Suppressor macrophage treated with lipopolysaccharide for 4 hours (primary cell): Measurements from ENCODE around the gene FCHO2.

Experiments used
- DNase-seq: peaks from one replicate; pipeline ENCODE4 v3.0.0-alpha.2; 2020

FCHO2 gene

DNA sequence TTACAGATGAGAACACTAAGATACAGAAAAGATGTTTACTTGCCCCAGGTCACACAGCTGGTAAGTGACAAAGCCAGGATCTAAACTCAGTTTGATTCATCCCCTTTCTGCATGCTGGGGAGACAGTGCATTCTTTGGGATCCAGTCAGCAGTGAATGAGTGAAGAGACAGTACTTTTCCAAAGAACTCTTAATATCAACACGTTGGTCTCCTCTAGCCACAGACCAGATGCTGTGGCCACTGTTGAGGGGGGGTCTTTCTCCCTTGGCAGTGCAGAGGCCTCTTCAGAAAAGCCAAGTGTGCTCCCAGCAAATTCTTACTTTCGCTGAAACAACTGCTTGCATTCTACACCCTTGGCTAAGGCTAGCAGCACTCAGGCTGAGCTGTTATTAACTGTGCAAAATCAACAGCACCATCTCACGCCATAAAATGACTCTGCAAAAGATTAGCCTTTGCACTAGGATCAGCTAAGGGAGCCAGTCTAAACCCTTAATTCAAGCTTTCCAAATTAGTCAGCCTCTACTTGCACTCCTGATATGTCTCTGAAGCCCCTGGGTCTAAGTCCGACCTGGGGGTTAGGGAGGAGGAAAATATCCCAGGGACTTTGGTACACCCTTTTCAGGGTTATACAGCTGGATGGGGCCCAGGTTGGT, 159.7 kb downstream of the FCHO2 start:
- DNase-seq, result no peak

GRCh38 chr5:73116506-73116905, 160.7 kb downstream of the FCHO2 start:
- DNase-seq, result no peak

- DNase-seq, result peak; percentile 61
Observed at GRCh38 chr5:73117088-73117740, 161.4 kb downstream of the FCHO2 start.

DNA sequence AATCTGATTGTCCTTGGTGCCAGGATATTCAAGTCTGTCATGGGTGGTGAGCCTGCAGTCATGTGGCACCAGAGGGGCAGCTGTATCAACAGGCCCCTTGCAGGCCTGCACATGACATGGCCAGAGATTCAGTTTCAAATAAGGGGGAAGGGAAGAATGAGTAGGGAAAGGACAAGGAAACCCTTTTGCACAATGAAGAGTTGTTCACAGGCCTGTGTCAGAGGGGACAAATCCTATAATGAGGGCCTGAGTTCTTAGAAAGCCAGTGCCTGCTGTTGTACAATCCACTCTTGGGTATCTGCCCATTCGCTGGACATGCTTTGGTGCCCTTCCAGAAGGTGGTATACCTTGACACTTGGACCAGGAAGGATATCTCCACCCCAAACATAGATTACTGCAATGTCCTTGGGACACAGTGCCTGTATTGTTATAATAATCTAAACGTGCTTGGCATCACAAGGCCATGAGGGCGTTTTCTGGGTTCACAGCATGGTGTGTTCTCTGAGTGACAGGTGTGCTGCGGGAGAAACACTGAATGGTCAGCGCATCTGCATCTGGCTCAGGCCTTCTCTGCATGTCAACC, 162.6 kb downstream of the FCHO2 start:
- no peak for DNase-seq

- no peak for DNase-seq
Observed at GRCh38 chr5:73119451-73120157, 163.8 kb downstream of the FCHO2 start.

DNA sequence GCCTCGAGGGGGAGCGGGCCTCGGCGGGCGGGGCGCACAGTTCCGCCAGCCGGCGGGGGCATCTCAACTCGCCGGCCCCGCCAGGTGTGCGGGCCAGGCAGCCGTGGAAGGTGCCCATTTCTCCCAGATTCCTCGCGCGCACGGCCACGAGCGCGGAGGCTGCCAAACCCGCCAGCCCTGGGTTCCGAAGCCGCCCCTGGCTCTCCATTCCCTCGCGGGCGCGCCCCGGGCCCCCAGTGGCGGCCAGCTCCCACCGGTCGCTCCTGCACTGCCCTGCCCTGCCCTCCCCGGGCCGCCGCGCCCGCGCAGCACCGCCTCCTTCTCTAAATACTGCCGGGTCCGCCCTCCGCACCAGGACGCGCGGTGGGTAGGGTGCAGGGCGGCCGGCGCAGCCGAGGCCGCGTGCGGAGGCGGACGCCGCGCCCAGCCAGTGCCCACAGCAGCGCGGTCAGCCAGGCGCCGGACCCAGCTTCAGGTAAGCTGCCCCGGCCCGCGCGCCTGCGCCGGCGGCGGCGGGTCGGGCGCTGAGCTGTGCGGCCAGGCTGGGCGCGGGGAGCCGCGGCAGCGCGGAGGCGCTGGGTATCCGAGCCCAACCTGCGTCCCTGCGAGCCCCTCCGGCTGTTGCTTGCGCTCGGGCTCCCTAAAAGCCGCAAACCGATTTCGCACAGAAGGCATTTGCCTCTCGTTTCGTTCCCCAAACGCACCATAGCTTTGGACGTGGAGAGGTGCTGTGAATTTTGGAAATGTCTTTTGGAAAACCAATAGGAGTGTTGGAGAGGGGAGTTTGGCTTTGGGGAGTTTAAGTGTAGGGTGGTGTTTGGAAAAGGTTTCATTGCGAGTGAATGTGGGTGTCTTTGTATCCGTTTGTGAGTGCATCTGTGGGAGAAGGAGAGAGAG, 164.6 kb downstream of the FCHO2 start, which contains the start of gene TMEM171:
TSS of gene TMEM171 (plus strand) at position 354 of the 897 bp plus-strand sequence. CDS start 2,799 bp downstream, outside the sequence.
- DNase-seq, result peak; percentile 43

- DNase-seq, result no peak
Observed at GRCh38 chr5:73121119-73121463, 165.2 kb downstream of the FCHO2 start.

DNA sequence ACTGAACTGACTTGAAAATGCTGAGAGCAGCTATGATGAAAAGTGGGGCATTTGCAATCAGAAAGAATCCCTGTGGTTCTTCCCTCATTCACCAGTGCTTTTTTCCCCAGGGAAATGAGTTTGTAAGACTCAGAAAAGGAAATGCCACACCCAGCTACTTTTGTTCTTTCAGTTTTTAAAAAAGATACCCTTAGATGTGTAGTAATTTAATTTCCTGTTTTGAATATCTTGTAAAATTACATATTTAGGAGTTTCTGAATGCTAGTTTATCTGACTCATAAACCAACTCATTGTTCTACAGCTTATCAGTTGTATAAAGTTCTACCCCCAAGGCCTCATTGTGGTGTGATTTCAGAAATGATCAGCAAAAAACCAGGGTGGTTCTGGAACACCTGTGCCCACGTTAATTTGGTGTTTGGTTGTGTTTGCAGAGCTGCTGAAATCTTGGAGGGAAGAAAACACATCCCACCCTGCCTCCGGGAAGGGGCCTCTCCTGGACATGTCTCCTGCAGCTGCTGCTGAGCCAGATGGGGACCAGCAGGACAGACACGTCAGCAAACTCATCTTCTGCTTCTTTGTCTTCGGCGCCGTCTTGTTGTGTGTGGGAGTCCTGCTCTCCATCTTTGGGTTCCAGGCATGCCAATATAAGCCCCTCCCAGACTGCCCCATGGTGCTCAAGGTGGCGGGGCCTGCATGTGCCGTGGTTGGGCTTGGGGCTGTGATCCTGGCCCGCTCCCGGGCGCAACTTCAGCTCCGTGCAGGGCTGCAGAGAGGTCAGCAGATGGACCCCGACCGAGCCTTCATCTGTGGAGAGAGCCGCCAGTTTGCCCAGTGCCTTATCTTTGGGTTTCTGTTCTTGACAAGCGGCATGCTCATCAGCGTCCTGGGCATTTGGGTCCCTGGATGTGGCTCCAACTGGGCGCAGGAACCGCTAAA, 167.3 kb downstream of the FCHO2 start:
- DNase-seq, result peak; percentile 84

- no peak for DNase-seq
Observed at GRCh38 chr5:73125289-73125688, 169.4 kb downstream of the FCHO2 start.

- DNase-seq, result no peak
Observed at GRCh38 chr5:73126381-73126780, 170.5 kb downstream of the FCHO2 start.

GRCh38 chr5:73126957-73127356, 171.1 kb downstream of the FCHO2 start:
- DNase-seq, result no peak

DNA sequence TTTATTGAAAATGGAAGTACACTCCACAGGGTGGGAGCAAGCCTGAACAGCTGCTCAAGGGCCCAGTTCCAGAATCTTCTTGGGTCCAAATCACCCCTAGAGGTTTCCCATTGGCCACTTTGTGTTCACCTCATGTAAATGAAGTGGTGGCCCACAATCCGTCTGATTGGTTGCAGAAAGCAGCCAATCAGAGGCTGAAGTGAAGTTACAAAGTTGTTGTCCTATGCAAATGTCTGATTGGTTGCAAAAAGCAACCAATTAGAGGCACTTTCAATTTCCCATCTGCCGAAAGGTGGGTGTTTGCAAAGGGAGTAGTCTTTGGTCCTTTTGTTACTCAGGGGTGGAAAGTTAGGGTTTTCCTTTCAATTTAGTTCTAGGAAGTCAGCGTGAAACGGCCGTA, 173.3 kb downstream of the FCHO2 start:
- DNase-seq, result no peak

GRCh38 chr5:73130811-73131210, 175.0 kb downstream of the FCHO2 start:
- DNase-seq, result no peak

- DNase-seq, result no peak
Observed at GRCh38 chr5:73131711-73132425, 176.0 kb downstream of the FCHO2 start.

DNA sequence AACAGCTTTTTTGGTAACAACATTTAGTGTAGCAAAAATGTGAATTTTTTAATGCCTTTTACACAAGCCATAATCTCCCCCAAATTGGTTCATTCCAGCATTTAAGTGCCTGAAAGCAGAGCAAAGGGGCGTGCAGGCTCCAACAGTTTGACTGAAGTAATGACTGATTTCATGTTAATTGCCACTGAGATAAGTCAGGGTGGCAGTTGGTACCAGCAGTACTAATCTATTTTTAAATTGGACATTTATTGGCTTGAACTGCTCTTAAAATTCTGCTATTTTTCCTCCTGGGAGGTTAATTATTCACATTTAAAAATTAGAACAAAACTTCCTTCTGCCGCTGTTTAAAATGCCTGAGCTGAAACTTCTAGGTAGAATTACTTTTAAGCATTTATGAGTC, 176.9 kb downstream of the FCHO2 start:
- no peak for DNase-seq

DNA sequence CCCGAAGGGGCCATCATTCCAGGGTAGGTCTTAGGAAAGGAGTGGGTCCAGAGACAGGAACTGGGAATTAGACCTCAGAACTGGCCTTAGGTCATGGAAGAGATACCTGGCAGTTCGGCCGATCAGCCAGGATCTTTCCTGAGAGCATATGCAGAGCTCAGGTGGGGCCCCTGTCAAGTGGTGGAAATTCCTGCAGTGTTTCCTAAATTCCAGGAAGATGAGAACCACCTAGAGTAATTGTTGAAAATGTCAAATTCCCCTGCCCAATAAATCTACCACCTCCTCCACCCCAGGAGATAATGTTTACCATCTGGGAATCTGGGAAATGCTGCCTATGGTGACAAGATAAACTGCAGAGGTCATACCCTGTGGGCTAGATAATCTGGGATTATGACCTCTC, 179.2 kb downstream of the FCHO2 start:
- DNase-seq, result no peak

- DNase-seq, result peak; percentile 55
Observed at GRCh38 chr5:73135429-73136054, 179.7 kb downstream of the FCHO2 start.

DNA sequence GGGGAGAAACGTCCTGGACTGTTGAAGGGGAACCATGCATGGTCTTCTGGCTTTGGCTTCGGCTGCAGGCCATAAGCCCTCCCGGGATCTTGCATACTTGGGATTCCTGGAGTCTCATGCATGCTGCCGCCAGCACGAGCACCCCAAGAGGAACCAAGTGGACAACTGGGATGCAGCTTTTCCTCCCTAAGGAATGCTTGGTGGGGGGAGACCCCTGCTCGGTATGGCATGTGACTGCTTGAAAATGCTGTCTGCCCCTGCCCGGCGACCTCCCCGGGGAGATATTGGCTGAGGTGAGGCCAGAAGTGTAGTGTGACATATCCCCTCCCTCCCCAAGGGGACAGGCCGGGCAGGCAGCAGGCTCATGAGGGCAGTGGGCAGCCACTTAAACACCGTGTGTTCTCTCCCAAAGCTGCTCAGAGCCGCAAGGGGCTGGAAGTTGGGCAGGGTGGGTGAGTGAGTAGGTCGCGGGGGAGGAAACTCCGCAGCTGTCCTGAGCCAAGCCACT, 180.3 kb downstream of the FCHO2 start:
- no peak for DNase-seq

- DNase-seq, result no peak
Observed at GRCh38 chr5:73137563-73138530, 182.0 kb downstream of the FCHO2 start.
